ENCODE results near the gene CRHR1. TPM values are rescaled to one million over a fixed set of nuclear protein-coding genes. Genes with fewer than 3 reads are reported as not detected.

Gene CRHR1
- polyA plus RNA-seq, 3 donors, result 0.10 to 0.67 TPM; not detected in 1

DNA sequence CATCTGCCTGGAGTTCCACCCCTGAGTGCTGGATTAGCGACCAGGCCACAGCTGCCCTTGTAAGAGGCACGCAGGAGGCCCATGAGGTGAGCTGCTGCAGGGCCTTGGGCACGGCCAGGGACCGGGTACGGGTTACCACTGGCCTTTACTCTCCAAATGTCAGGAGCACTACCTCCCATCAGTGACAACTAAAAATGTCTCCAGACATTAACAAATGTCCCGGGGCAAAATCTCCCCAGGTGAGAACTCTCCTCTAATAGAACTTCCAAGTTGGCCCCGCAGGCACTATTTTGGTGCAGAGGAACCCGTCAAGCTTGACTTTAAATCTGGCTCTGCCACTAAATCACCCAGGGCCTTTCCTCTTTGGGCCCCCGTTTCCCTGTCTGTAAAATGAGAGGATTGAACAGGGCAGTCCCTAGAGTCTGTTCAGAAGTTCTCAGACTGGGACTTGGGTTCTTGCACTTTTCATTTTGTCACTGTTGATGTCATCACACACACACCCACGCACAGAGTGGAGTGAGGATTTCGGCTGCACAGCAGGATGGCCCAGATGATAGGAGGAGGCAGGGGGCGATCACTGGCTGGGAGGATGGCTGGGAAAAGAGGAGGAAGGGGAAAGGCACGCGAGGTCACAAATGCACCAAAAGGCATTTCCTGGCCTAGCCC is 85.7 kb downstream of the CRHR1 start:
- 59 to 68% (median 64%) methylated on average over 14 of the region's 14 CpGs for WGBS, 3 donors
- no peak overlapping the region for H3K27ac ChIP-seq (ENCODE audit: low read depth, low read length)

GRCh38 chr17:45870342-45870974 is 86.3 kb downstream of the CRHR1 start:
- WGBS, 3 donors, result 27 to 52% (median 51%) methylated on average over 4 of the region's 4 CpGs
- H3K27ac ChIP-seq (ENCODE audit: low read depth, low read length), result no peak overlapping the region

DNA sequence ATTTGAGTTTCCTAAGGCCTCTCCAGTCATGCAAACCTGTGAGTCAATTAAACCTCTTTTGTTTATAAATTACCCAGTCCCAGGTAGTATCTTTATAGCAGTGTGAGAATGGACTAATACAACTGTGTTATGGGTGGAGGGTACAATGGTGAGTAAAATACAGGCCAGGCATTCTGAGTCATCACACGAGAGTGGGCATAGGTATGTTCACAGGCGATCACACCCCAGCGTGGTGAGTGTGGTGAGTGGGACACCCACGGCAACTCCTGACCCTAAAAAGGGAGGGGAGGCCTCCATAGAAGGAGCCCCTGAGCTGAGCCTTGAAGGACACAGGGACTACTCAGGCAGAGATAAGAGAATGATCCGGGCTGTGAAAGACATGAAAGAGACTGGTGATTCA is 87.6 kb downstream of the CRHR1 start:
- 75 to 85% (median 81%) methylated on average over 5 of the region's 5 CpGs for WGBS, 3 donors
- no peak overlapping the region for H3K27ac ChIP-seq (ENCODE audit: low read depth, low read length)

DNA sequence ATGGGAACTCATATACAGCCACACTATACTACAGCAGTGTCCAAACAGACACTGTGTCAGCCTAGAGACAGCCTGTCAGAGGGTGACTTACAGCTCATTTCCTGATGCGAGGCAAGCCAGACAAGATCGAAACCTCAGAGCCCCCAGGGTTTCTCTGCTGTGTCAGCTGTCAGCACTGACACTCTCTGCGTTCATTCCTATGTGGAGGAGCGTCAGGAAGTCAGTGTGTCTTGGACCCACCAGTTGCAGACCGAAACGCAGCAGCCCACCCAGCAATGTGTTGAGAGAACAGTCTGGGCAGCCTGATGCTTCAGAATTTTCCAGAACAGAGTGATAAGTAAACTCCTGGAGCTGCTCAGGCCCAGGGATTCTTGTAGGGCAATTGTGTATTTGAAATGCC is 89.6 kb downstream of the CRHR1 start:
- WGBS, 3 donors, result 9 to 34% (median 13%) methylated on average over 6 of the region's 6 CpGs
- H3K27ac ChIP-seq (ENCODE audit: low read depth, low read length), result no peak overlapping the region

DNA sequence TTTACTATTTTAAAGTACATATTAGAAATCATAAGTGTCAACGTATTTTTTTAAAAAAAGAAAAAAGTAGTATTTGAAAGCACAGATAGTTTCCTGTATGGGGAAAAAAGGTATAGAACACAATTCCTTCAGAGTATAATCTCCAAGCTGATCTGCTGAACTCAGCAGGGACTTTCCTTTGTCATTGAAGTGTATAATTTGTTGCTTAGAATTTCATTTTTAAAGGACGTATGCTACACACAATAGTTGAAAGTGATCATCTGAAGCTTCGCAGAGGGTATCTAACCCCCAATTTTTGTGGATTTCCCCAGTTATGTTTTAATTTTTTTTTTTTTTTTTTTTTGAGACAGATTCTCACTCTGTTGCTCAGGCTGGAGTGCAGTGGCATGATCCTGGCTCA is 90.0 kb downstream of the CRHR1 start:
- H3K27ac ChIP-seq (ENCODE audit: low read depth, low read length), result no peak overlapping the region
- 49 to 58% (median 57%) methylated on average over 3 of the region's 3 CpGs for WGBS, 3 donors

GRCh38 chr17:45876539-45876938 is 92.4 kb downstream of the CRHR1 start:
- 65 to 78% (median 77%) methylated on average over 3 of the region's 3 CpGs for WGBS, 3 donors
- no peak overlapping the region for H3K27ac ChIP-seq (ENCODE audit: low read depth, low read length)

- H3K27ac ChIP-seq (ENCODE audit: low read depth, low read length), result no peak overlapping the region
- WGBS, 3 donors, result 50 to 71% (median 67%) methylated on average over 1 of the region's 1 CpG
Measured at GRCh38 chr17:45877467-45877866, 93.3 kb downstream of the CRHR1 start.

DNA sequence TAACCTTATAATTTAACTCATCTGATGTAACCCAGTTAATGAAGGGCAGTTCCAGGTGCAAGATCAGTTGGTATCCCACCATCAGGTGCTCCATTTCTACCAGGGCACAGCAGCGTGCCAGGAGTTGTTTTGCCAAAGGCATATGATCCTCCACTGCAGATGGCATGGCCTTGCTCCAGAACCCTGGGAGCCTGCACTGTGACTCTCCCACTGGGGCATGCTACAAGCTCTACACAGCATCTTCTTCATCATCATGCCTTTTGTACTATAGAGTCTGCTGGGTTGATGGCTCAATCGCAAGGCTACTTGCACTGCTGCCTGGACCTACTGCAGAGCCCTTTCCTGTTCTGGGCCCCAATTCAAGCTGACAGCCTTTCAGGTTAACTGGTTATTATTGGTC is 98.9 kb downstream of the CRHR1 start:
- WGBS, 3 donors, result 93 to 100% (median 96%) methylated on average over 2 of the region's 2 CpGs
- H3K27ac ChIP-seq (ENCODE audit: low read depth, low read length), result no peak overlapping the region

Other genes with a start within 250 kb of the CRHR1 start
- not detected for gene SPPL2C, start 60.6 kb downstream of the CRHR1 start, polyA plus RNA-seq
- 1 to 10 TPM; 1.5 to 7.8 (median 4.6) TPM for gene MAPT, start 110.2 kb downstream of the CRHR1 start, polyA plus RNA-seq
- not detected for gene STH, start 214.9 kb downstream of the CRHR1 start, polyA plus RNA-seq

All from adipose tissue (tissue), 3 donors.